Liver (tissue), 3 donors: ENCODE data around the gene ZNF562.
"Not testable (repeated sequence)": the region's sequence is repeated elsewhere in the genome, so short reads cannot be mapped to it uniquely, and the experiment has no call there.

Source experiments
- ATF3 ChIP-seq: IDR thresholded peaks from 2 replicates; pipeline ENCODE4 v1.6.1; 2016; ENCODE audit warnings: antibody characterized with exemption
- FOXA1 ChIP-seq: IDR thresholded peaks from 2 replicates; pipeline ENCODE4 v1.6.1; 2016; ENCODE audit warnings: antibody characterized with exemption
- GABPA ChIP-seq, 2 donors: IDR thresholded peaks in 1 of 2; conservative IDR thresholded peaks in 1 of 2; 2 replicates each; pipeline ENCODE4 v1.6.1; 2016; ENCODE audit warnings: antibody characterized with exemption in 2 of 2, mild to moderate bottlenecking in 1 of 2, moderate library complexity in 1 of 2
- HNF4G ChIP-seq: IDR thresholded peaks from 2 replicates; pipeline ENCODE4 v1.6.1; 2016; ENCODE audit warnings: antibody characterized with exemption
- JUND ChIP-seq, 2 donors: IDR thresholded peaks; 2 replicates each; pipeline ENCODE4 v1.6.1; 2016; ENCODE audit warnings: antibody characterized with exemption in 2 of 2
- RAD21 ChIP-seq, 2 donors: IDR thresholded peaks; 2 replicates each; pipeline ENCODE4 v1.6.1; 2016; ENCODE audit warnings: antibody characterized with exemption in 2 of 2, mild to moderate bottlenecking in 2 of 2
- REST ChIP-seq: IDR thresholded peaks from 2 replicates; pipeline ENCODE4 v1.6.1; 2016; ENCODE audit warnings: antibody characterized with exemption, mild to moderate bottlenecking
- RXRA ChIP-seq, 2 donors: IDR thresholded peaks; 2 replicates each; pipeline ENCODE4 v1.6.1; 2017 to 2018; ENCODE audit warnings: antibody characterized with exemption in 2 of 2, mild to moderate bottlenecking in 1 of 2
- TAF1 ChIP-seq: conservative IDR thresholded peaks from 2 replicates; pipeline ENCODE4 v1.6.1; 2016; ENCODE audit warnings: antibody characterized with exemption, mild to moderate bottlenecking
- YY1 ChIP-seq: IDR thresholded peaks from 2 replicates; pipeline ENCODE4 v1.6.1; 2016; ENCODE audit warnings: antibody characterized with exemption, mild to moderate bottlenecking
- ZBTB33 ChIP-seq: IDR thresholded peaks from 2 replicates; pipeline ENCODE4 v1.6.1; 2016; ENCODE audit warnings: antibody characterized with exemption
- TF ChIP-seq, protein P1 (sequence below): fragments of 150-350 bp; IDR thresholded peaks from 2 replicates; pipeline ENCODE4 v1.5.1; 2017; ENCODE audit warnings: improper control_type of control experiment, low read depth, low read length; ENCODE audit not compliant: missing input control
- TF ChIP-seq, protein P2 (sequence below): IDR thresholded peaks from 2 replicates; pipeline ENCODE4 v1.6.1; 2016; ENCODE audit warnings: antibody characterized with exemption
- donor health status: healthy.
- donor health status: healthy.

DNA sequence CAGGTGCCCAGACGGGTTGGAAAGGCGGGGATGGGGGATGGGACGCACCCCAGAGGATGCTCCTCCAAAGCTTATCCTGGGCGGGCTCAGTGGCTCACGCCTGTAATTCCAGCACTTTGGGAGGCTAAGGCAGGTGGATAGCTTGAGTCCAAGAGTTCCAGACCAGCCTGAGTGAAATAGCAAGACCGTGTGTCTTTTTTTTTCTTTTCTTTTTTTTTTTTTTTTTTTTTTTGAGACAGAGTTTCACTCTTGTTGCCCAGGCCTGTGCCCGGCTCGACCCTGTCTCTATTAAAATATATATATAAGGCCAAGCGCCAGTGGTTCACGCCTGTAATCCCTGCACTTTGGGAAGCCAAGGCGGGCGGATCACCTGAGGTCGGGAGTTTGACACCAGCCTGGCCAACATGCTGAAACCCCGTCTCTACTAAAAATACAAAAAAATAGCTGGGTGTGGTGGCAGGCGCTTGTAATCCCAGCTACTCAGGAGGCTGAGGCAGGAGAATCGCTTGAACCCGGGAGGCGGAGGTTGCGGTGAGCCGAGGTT is 530 bp upstream of the ZNF562 start:
- TF ChIP-seq REST; JUND (IDR thresholded peaks at IDR 0.05); TAF1; ATF3; FOXA1; RAD21 (IDR thresholded peaks at IDR 0.05); RXRA (IDR thresholded peaks at IDR 0.05); HNF4G; ZBTB33; GABPA (IDR thresholded peaks at IDR 0.05 in 1 of 2, conservative IDR thresholded peaks at IDR 0.05 in 1 of 2); YY1: not testable (repeated sequence)
- TF ChIP-seq, protein P1, sequence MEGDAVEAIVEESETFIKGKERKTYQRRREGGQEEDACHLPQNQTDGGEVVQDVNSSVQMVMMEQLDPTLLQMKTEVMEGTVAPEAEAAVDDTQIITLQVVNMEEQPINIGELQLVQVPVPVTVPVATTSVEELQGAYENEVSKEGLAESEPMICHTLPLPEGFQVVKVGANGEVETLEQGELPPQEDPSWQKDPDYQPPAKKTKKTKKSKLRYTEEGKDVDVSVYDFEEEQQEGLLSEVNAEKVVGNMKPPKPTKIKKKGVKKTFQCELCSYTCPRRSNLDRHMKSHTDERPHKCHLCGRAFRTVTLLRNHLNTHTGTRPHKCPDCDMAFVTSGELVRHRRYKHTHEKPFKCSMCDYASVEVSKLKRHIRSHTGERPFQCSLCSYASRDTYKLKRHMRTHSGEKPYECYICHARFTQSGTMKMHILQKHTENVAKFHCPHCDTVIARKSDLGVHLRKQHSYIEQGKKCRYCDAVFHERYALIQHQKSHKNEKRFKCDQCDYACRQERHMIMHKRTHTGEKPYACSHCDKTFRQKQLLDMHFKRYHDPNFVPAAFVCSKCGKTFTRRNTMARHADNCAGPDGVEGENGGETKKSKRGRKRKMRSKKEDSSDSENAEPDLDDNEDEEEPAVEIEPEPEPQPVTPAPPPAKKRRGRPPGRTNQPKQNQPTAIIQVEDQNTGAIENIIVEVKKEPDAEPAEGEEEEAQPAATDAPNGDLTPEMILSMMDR = not testable (repeated sequence)
- TF ChIP-seq, protein P2, sequence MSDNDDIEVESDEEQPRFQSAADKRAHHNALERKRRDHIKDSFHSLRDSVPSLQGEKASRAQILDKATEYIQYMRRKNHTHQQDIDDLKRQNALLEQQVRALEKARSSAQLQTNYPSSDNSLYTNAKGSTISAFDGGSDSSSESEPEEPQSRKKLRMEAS = not testable (repeated sequence)
